WI38 (cell line): ENCODE data around the gene LEUTX.
A peak's percentile ranks its signal among the peaks of the same experiment; 100 is the strongest.

ENCODE experiments used
- H3K4me3 ChIP-seq: 2 replicates; pipeline ENCODE4 v1.5.1; 2011; ENCODE audit warnings: low read depth, mild to moderate bottlenecking, control low read depth, low read length
- TF ChIP-seq, protein P1 (sequence below): IDR thresholded peaks from 2 replicates; pipeline ENCODE4 v1.5.1; 2012; ENCODE audit warnings: low read depth, mild to moderate bottlenecking, control low read depth, low read length

LEUTX gene

DNA sequence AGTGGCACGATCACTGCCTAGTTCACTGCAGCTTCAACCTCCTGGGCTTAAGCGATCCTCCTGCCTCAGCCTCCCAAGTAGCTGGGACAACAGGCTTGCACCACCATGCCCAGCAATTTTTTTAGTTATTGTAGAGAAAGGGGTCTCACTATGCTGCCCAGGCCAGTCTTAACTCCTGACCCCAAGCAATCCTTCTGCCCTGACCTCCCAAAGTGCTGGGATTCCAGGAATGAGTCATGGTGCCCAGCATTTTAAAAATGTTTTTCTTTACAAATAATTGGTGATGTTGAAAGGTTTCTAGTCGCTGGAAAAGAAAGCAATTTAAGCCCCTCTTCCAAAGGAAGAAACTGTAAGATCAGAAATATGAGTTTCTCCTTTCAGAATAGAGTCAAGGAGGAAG lies 35.9 kb downstream of the LEUTX start:
- TF ChIP-seq, protein P1, sequence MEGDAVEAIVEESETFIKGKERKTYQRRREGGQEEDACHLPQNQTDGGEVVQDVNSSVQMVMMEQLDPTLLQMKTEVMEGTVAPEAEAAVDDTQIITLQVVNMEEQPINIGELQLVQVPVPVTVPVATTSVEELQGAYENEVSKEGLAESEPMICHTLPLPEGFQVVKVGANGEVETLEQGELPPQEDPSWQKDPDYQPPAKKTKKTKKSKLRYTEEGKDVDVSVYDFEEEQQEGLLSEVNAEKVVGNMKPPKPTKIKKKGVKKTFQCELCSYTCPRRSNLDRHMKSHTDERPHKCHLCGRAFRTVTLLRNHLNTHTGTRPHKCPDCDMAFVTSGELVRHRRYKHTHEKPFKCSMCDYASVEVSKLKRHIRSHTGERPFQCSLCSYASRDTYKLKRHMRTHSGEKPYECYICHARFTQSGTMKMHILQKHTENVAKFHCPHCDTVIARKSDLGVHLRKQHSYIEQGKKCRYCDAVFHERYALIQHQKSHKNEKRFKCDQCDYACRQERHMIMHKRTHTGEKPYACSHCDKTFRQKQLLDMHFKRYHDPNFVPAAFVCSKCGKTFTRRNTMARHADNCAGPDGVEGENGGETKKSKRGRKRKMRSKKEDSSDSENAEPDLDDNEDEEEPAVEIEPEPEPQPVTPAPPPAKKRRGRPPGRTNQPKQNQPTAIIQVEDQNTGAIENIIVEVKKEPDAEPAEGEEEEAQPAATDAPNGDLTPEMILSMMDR, result no peak
- no peak overlapping the region for H3K4me3 ChIP-seq

DNA sequence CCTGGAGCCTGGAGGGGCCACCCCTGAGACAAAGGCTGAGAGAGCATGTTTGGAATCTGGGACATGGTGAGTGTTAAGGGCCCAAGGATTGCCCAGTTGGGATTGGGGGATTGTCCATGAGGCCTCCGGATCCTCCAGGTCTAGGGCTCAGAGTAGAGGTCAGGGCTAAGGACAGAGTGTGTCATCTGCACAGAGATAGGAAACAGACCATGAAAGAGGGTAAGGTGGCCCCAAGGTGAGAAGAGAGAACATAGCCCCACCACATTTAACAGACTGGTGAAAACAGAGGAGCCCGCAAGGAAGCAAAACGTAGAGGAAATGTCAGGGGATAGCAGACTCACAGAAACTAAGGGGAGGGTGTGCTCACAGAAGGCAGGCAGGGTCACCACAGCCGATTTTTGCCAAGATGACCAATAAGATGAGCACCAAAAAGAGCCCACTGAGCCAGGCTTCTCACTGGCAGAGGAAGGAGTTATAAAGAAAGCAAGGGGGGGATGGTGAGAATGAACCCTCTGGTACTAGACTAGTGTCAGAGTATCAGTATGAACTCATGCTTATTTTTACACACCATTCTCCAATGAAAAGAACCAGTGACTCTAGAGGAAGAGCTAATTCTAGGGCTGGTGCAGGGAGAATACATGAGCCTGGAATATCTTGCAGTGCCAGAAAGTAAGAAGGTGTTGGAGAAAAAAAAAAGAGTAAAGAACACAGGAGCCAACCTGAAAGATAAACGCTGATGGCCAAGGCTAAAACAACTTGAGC lies 37.8 kb downstream of the LEUTX start:
- H3K4me3 ChIP-seq, result no peak overlapping the region
- TF ChIP-seq, protein P1, result no peak

DNA sequence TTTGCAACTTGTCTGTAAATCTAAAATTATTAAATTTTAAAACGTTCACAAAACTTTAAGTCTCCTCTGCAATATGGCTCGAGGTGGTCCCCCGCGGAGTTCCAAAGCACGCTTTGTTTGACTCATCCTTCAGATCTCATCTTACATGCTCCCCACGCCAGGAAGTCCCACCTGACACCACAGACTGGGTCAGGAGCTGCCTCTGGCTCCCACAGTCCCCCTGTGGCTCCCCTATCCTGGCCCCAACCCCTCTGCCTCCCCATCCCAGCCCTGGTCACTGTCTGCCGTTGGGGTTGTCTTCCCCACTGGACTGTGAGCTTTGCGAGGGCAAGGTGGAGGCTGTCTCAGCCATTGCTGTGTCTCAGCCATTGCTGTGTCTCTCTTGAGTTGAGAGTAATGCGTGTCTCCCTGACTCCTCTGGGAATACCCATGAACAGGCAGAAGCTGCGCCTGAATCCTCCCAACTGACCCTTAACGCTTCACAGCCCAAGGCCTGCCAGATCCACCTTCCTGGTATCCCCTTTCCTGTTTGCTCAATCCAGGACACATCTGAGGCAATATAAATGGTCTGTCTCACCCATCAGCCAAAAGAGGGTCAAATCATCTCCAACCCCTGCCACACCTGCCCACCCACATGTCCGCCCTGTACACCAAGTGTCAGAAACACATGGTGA lies 39.4 kb downstream of the LEUTX start:
- TF ChIP-seq, protein P1, result no peak
- no peak overlapping the region for H3K4me3 ChIP-seq

DNA sequence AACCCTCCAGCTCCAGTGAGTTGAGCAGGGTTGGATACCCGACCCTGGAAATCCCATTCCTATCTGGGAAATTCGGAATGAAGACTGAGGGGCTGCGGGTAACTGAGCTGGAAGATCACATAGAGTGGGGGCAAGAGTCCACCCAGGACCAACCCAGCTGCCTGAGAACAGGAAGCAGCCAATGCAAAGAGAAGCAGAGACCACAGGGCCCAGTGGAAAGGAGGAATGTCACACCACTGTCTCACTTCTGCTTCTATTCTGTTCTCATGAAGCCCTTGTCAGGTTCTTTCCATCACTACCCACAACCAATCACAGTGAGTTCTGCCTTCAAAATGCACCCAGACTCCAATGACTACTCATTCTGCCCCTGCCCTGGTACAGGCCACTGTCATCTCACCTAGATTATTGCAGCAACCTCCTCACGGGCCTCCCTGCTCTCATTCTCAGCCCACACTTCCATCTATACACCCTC lies 40.0 kb downstream of the LEUTX start:
- no peak overlapping the region for H3K4me3 ChIP-seq
- TF ChIP-seq, protein P1, result no peak

DNA sequence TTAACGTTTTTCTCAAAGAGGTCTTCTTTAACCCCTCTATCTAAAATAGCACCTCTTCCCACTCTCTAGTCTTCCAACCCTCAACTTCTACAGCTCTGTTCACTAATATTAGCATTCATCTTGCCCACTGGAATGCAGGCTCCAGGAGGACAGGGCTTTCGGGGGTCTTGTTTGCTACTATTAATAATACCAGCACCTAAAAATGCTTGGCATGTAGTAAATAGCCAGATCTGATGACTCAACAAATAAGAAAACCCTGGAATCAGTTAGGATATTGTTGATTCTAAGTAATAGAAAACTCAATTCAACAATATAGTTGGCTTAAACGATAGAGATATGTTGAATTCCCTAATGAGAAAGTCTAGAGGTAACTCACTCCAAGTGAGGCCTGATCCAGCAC lies 41.1 kb downstream of the LEUTX start:
- H3K4me3 ChIP-seq, result no peak overlapping the region
- TF ChIP-seq, protein P1, result no peak

DNA sequence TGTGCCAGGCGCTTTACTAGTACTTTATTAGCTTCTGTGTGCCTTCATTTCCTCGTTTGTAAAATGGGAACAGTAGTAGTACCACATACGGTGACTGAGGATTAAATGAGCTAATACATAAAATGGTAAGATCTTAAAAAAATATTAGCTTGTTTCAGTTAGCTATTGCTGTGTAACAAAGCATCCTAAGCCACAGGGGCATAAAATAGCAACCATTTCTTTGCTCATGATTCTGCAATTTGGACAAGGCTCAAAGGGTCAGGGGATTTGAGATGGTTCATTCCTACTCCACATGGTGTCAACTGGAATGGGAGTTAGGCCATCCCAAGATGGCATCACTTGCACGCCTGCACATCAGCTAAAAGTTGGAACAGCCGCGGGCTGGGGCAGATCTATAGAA lies 42.0 kb downstream of the LEUTX start:
- TF ChIP-seq, protein P1, result no peak
- H3K4me3 ChIP-seq, result no peak overlapping the region

DNA sequence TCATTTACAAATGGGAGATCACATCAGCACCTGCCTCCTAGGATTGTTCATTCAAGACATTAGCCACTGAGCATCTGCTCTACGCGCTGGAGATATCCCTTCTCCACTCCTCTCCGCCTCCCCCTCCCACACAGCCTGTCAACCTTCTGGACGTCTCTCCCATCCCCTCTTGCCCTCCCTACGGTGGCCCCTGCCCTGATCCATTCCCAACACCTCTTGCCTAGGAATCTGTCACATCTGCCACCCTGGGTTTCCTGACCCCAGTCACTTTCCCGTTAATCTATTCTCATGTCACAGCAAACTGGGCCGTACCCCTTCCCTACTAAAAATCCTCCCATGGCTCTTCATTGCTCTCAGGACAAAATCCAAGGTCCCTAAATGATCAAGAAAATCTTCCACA lies 45.0 kb downstream of the LEUTX start:
- H3K4me3 ChIP-seq, result peak overlapping the region; percentile 73
- TF ChIP-seq, protein P1, result no peak
